SU-DHL-6 (cell line): ENCODE data around the gene GLIPR2.

Experiments used
- H2AFZ ChIP-seq: fragments of 200-600 bp; sonication (generic); 2 replicates; pipeline ENCODE4 v1.6.1; 2014; ENCODE audit warnings: low read depth, mild to moderate bottlenecking, moderate library complexity, mixed read lengths, antibody characterized with exemption, low read length; ENCODE audit not compliant: severe bottlenecking
- H3F3A ChIP-seq: fragments of 200-600 bp; shearing (Covaris generic); 2 replicates; pipeline ENCODE4 v1.6.0; 2016; ENCODE audit warnings: antibody characterized with exemption, mild to moderate bottlenecking; ENCODE audit not compliant: insufficient read depth
- H3K27ac ChIP-seq: fragments of 200-600 bp; sonication (generic); 2 replicates; pipeline ENCODE4 v1.5.1; 2016; ENCODE audit warnings: low read depth, mild to moderate bottlenecking, low read length, moderate library complexity, mixed read lengths
- H3K27me3 ChIP-seq: fragments of 200-600 bp; sonication (generic), shearing (Covaris generic); 2 replicates; pipeline ENCODE4 v1.6.0; 2014; ENCODE audit warnings: mild to moderate bottlenecking, low read length
- H3K36me3 ChIP-seq: fragments of 200-600 bp; sonication (generic); 2 replicates; pipeline ENCODE4 v1.6.1; 2014; ENCODE audit warnings: mild to moderate bottlenecking, low read length, mixed read lengths
- H3K4me2 ChIP-seq: fragments of 300-600, 200-600 bp; shearing (Covaris generic), sonication (generic); 2 replicates; pipeline ENCODE4 v1.6.0; 2014; ENCODE audit warnings: low read length, low read depth, mild to moderate bottlenecking; ENCODE audit not compliant: poor library complexity, severe bottlenecking
- H3K4me3 ChIP-seq: fragments of 200-600 bp; sonication (generic); 2 replicates; pipeline ENCODE4 v1.5.1; 2014; ENCODE audit warnings: antibody characterized with exemption, low read length, mild to moderate bottlenecking, mixed read lengths; ENCODE audit not compliant: insufficient read depth, poor library complexity, severe bottlenecking
- H3K79me2 ChIP-seq: fragments of 200-600 bp; sonication (generic); 2 replicates; pipeline ENCODE4 v1.6.1; 2014; ENCODE audit warnings: mild to moderate bottlenecking, low read length, moderate library complexity; ENCODE audit not compliant: insufficient read depth
- H3K9ac ChIP-seq: fragments of 200-600 bp; sonication (generic); 2 replicates; pipeline ENCODE4 v1.7.0; 2014; ENCODE audit warnings: mild to moderate bottlenecking, low read length
- H3K9me2 ChIP-seq: fragments of 200-600 bp; sonication (generic); replicated peaks from 2 replicates; pipeline ENCODE4 v1.6.1; 2014; ENCODE audit warnings: low read length; ENCODE audit not compliant: insufficient read depth
- H3K9me3 ChIP-seq: fragments of 200-600 bp; sonication (generic); 2 replicates; pipeline ENCODE4 v1.6.1; 2014; ENCODE audit warnings: low read length, mixed read lengths; ENCODE audit not compliant: insufficient read depth
- H4K20me1 ChIP-seq: fragments of 200-600 bp; sonication (generic); 2 replicates; pipeline ENCODE4 v1.6.1; 2014; ENCODE audit warnings: low read depth, mild to moderate bottlenecking, antibody characterized with exemption, low read length, moderate library complexity, mixed read lengths
- EZH2phosphoT487 ChIP-seq: fragments of 200-600 bp; sonication (generic), shearing (Covaris generic); conservative IDR thresholded peaks from 2 replicates; pipeline ENCODE4 v1.6.1; 2018; ENCODE audit warnings: mild to moderate bottlenecking, antibody characterized with exemption, low read length, moderate library complexity, mixed read lengths
- TF ChIP-seq, protein P1 (sequence below): fragments of 200-600 bp; sonication (generic); IDR thresholded peaks from one replicate; pipeline ENCODE4 v1.5.1; 2017; ENCODE audit warnings: antibody characterized with exemption, mild to moderate bottlenecking, low read length, moderate library complexity; ENCODE audit not compliant: insufficient read depth, poor library complexity, severe bottlenecking

Gene GLIPR2

DNA sequence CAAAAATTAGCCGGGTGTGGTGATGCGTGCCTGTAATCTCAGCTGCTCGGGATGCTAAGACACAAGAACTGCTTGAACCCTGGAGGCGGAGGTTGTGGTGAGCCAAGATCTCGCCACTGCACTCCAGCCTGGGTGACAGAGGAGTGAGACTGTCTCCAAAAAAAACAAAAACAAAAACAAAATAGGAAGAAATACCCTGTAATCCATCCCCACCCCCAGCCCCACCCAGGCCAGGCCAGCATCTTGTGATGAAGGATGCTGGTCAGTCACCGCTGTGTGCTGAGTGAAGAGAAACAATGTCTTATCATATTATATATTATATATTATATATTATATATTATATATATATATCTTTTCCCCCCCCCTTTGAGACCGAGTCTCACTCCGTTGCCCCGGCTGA, 17.2 kb downstream of the GLIPR2 start:
- H4K20me1 ChIP-seq, result no peaks in the 10 kb centered on the region
- no peaks in the 10 kb centered on the region for H3K36me3 ChIP-seq
- no peaks in the 10 kb centered on the region for H3F3A ChIP-seq
- H3K79me2 ChIP-seq, result no peaks in the 10 kb centered on the region
- no peak overlapping the region for H2AFZ ChIP-seq
- H3K27ac ChIP-seq, result no peak overlapping the region
- no peak overlapping the region for H3K4me2 ChIP-seq
- H3K9me3 ChIP-seq, result no peaks in the 10 kb centered on the region
- H3K4me3 ChIP-seq, result no peak overlapping the region
- H3K9me2 ChIP-seq, result no peaks in the 10 kb centered on the region
- TF ChIP-seq, protein P1, sequence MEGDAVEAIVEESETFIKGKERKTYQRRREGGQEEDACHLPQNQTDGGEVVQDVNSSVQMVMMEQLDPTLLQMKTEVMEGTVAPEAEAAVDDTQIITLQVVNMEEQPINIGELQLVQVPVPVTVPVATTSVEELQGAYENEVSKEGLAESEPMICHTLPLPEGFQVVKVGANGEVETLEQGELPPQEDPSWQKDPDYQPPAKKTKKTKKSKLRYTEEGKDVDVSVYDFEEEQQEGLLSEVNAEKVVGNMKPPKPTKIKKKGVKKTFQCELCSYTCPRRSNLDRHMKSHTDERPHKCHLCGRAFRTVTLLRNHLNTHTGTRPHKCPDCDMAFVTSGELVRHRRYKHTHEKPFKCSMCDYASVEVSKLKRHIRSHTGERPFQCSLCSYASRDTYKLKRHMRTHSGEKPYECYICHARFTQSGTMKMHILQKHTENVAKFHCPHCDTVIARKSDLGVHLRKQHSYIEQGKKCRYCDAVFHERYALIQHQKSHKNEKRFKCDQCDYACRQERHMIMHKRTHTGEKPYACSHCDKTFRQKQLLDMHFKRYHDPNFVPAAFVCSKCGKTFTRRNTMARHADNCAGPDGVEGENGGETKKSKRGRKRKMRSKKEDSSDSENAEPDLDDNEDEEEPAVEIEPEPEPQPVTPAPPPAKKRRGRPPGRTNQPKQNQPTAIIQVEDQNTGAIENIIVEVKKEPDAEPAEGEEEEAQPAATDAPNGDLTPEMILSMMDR, result no peak
- TF ChIP-seq EZH2phosphoT487, result no peak
- no peaks in the 10 kb centered on the region for H3K27me3 ChIP-seq
- H3K9ac ChIP-seq, result no peak overlapping the region

DNA sequence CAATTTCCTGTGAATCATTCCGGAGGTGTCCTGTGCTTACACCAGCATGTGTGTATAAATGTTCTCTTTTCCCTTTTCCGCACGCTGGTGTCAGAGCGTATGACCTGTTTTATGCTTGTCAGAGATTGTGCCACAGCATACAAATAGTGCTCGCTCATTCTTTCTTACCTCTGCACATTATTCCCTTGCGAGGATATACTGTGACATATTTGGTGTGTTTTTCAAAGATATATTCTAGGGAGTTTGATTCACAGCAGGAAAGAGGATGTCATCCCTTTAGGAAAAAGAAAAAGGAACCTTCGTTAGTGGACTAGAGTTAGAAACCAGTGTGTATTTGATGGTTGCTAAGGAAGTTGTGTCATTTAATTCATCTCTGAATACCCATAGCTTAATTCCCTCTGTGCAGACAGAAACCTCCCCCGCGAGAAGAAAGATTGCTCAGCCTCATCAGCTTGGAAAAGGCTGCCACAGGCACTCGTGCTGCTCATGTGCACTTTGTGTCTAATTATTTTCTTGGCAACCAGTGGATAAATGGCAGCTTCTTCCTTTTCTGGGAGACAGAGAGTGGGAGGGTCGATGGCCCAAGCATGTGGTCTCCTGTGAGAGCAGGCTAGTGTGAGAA, 17.9 kb downstream of the GLIPR2 start:
- Histone ChIP-seq H3K79me2 (no peaks in the 10 kb centered on the region), H3K9ac (no peak overlapping the region), H3K9me2 (no peaks in the 10 kb centered on the region), H2AFZ (no peak overlapping the region), H3K9me3 (no peaks in the 10 kb centered on the region), H3K36me3 (no peaks in the 10 kb centered on the region), H3K27ac (no peak overlapping the region), H3K4me2 (no peak overlapping the region), H4K20me1 (no peaks in the 10 kb centered on the region), H3K4me3 (no peak overlapping the region), H3F3A (no peaks in the 10 kb centered on the region), H3K27me3 (no peaks in the 10 kb centered on the region)
- TF ChIP-seq EZH2phosphoT487, result no peak
- TF ChIP-seq, protein P1, result no peak

DNA sequence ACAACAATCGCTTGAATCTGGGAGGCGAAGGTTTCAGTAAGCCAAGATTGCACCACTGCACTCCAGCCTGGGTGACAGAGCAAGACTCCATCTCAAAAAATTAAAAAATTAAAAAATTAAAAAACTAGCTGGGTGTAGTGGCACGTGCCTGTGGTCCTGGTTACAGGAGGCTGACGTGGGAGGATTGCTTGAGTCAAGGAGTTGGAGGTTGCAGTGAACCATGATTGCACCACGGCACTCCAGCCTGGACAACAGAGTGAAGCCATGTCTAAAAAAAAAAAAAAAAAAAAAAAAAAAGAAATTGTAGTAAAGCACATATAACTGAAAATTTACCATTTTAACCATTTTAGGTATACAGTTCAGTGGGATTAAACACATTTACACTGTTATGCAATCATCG, 19.6 kb downstream of the GLIPR2 start:
- no peak overlapping the region for H3K4me3 ChIP-seq
- no peak overlapping the region for H2AFZ ChIP-seq
- H3K36me3 ChIP-seq, result no peaks in the 10 kb centered on the region
- H4K20me1 ChIP-seq, result no peaks in the 10 kb centered on the region
- no peak overlapping the region for H3K4me2 ChIP-seq
- H3K9me2 ChIP-seq, result no peaks in the 10 kb centered on the region
- no peaks in the 10 kb centered on the region for H3K79me2 ChIP-seq
- no peaks in the 10 kb centered on the region for H3F3A ChIP-seq
- no peaks in the 10 kb centered on the region for H3K9me3 ChIP-seq
- H3K27me3 ChIP-seq, result no peaks in the 10 kb centered on the region
- H3K27ac ChIP-seq, result no peak overlapping the region
- TF ChIP-seq EZH2phosphoT487, result no peak
- TF ChIP-seq, protein P1, result no peak
- no peak overlapping the region for H3K9ac ChIP-seq
